GM18909 (cell line): ENCODE measurements around the gene TBPL2.
"Not testable (repeated sequence)": the region's sequence is repeated elsewhere in the genome, so short reads cannot be mapped to it uniquely, and the experiment has no call there.

ENCODE experiments used
- ATAC-seq: cut with Tn5 transposase; IDR thresholded peaks from one replicate; pipeline ENCODE4 v1.9.1; 2021; ENCODE audit warnings: mild to moderate bottlenecking; ENCODE audit not compliant: unreplicated experiment, poor library complexity

TBPL2 gene

GRCh38 chr14:55440385-55440784 lies at the start of gene TBPL2:
Gene TBPL2 (minus strand): TSS chr14:55440616. CDS start chr14:55440449, 167 bp downstream.
- ATAC-seq: no peak

- no peak for ATAC-seq
Measured at GRCh38 chr14:55488204-55488603, 47.8 kb upstream of the TBPL2 start.

GRCh38 chr14:55482936-55483605 lies 42.7 kb upstream of the TBPL2 start:
- ATAC-seq: no peak

GRCh38 chr14:55481769-55482168 lies 41.4 kb upstream of the TBPL2 start:
- ATAC-seq: no peak

- no peak for ATAC-seq
Measured at GRCh38 chr14:55477680-55478079, 37.3 kb upstream of the TBPL2 start.

GRCh38 chr14:55476448-55476847 lies 36.0 kb upstream of the TBPL2 start:
- ATAC-seq: not testable (repeated sequence)

GRCh38 chr14:55473786-55474185 lies 33.4 kb upstream of the TBPL2 start:
- no peak for ATAC-seq

- ATAC-seq: no peak
Measured at GRCh38 chr14:55470025-55470424, 29.6 kb upstream of the TBPL2 start.

GRCh38 chr14:55467307-55467706 lies 26.9 kb upstream of the TBPL2 start:
- ATAC-seq: no peak

- ATAC-seq: peak; percentile 82
Measured at GRCh38 chr14:55458800-55459515, 18.5 kb upstream of the TBPL2 start.

GRCh38 chr14:55457496-55457895 lies 17.1 kb upstream of the TBPL2 start:
- ATAC-seq: no peak

GRCh38 chr14:55456411-55456810 lies 16.0 kb upstream of the TBPL2 start:
- ATAC-seq: not testable (repeated sequence)

GRCh38 chr14:55454264-55455002 lies 14.0 kb upstream of the TBPL2 start:
- ATAC-seq: no peak

- no peak for ATAC-seq
Measured at GRCh38 chr14:55451950-55452349, 11.5 kb upstream of the TBPL2 start.

GRCh38 chr14:55451398-55451797 lies 11.0 kb upstream of the TBPL2 start:
- no peak for ATAC-seq

GRCh38 chr14:55450987-55451386 lies 10.6 kb upstream of the TBPL2 start:
- no peak for ATAC-seq

GRCh38 chr14:55450539-55450938 lies 10.1 kb upstream of the TBPL2 start:
- ATAC-seq: no peak

GRCh38 chr14:55450124-55450523 lies 9.7 kb upstream of the TBPL2 start:
- no peak for ATAC-seq

- no peak for ATAC-seq
Measured at GRCh38 chr14:55449116-55449515, 8.7 kb upstream of the TBPL2 start.

GRCh38 chr14:55448141-55448614 lies 7.8 kb upstream of the TBPL2 start:
- ATAC-seq: no peak

GRCh38 chr14:55446833-55447232 lies 6.4 kb upstream of the TBPL2 start:
- no peak for ATAC-seq
